GM18502 (cell line): ENCODE results near the gene ASTN1.

Experiments
- ATAC-seq: cut with Tn5 transposase; IDR thresholded peaks from one replicate; pipeline ENCODE4 v1.9.1; 2021; ENCODE audit warnings: mild to moderate bottlenecking; ENCODE audit not compliant: unreplicated experiment, poor library complexity

The ASTN1 gene

DNA sequence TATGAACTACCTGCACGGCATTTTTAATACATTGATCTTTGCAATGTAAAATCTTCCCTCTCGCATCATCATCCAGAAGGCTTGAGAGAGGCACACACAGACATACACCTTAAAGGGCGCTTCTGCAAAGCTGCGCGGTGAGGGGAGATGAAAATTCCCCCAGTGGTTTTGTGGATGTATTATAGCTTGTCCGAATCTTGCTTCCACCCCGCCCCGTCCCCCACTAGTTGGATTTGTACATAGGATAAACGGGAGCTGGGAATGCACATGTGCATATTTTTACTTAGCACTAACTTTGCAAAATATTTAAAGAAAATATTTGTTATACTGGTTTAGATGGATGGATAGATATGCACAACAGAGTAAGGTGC is 542 bp upstream of the ASTN1 start:
- ATAC-seq, result no peak

DNA sequence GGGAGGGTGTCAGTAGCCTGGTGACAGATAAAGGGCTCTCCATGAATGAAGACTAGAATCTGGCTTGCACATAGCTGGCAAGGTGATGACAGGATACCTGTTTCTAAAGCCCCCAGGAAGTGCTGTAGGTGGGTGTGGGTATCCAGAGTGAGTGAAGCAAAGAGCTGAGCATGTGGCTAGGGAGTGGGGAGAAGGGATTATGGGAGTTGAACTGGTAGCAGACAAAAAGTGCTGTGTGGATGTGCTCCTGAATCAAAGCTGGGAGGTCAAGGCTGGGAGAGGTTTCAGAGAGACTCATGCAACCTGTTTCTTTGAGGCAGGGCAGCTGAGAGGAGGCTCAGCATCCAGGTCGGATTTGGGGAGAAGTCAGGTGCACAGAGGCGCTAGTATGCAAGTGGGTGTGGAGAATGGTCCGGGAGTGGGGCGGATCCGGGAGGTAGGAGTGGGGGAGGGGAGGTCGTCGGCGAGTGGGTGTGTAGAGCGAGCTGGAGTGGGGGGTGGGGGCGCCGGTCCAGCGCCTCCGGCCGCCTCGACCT is 600 bp downstream of the ASTN1 start:
- no peak for ATAC-seq

- ATAC-seq, result no peak
These were observed 2.3 kb downstream of the ASTN1 start for GRCh38 chr1:177162243-177162642.

- ATAC-seq, result no peak
These were observed 18.0 kb downstream of the ASTN1 start for GRCh38 chr1:177146499-177146898.

- no peak for ATAC-seq
These were observed 19.1 kb downstream of the ASTN1 start for GRCh38 chr1:177145106-177146070.

GRCh38 chr1:177142791-177143271 is 21.7 kb downstream of the ASTN1 start:
- no peak for ATAC-seq

DNA sequence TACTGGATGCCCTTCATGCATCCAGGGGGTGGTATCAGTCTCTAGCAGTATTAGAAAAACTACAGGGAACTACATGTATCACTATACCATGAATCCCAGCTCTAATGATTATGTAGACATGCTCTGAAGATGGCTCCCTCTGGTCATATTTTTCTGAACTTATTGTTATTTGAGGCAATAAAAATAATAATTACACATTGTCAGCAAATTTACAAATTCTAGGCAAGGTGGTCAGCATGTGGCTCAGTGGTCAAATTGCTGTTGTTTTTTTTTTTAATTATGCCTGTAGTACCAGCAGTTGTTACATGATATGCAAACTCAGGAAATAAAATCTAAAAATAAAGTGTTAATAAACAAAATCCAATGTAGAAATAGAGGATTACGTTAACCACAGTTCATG is 22.5 kb downstream of the ASTN1 start:
- ATAC-seq, result no peak

DNA sequence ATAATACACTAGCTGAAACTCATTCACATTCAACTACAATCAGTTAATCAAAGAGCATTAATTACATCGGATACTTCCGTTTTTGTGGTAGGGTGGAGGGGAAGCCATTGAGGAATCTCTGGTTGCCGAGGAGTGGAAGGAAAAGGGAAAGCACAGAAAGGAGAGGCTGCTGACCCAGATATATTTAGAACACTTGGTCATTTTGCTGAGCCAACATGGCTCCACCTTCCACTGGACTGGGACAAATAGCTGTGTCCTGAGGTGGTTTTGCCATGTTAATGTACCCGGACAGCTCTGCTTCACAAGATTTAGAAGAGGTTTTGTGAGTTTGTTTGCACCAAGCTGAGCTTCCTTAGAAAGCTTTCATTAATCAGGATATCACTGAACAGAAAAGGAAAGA is 26.2 kb downstream of the ASTN1 start:
- ATAC-seq, result no peak

GRCh38 chr1:177137814-177138213 is 26.7 kb downstream of the ASTN1 start:
- no peak for ATAC-seq

- ATAC-seq, result no peak
These were observed 29.3 kb downstream of the ASTN1 start for GRCh38 chr1:177135250-177135649.

DNA sequence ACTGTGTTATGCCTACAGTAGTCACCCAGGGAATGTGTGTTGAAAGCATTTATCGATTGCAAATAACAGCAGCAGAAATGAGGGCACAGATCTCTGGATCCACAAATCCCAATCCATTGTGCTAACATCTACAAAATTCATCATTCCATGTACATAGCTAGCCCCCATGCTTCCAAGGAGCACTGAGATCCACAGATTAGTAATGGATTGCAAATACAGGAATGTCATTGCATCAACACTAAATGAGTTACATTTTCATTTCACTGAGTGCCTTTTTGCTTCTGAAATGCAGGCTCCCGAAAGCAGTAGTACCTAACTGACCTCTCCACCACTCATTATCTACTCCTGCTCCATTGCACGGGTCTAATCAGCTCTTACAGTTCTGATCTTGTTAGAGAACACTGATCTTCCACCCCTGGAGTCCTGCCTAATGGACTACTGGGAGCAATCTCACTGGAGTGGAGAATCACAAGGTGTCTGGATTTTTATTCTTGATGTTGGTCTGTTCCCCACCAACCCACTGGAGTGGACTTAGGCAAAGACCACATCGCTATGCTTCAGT is 30.5 kb downstream of the ASTN1 start:
- ATAC-seq, result no peak

GRCh38 chr1:177132141-177132540 is 32.4 kb downstream of the ASTN1 start:
- ATAC-seq, result no peak

DNA sequence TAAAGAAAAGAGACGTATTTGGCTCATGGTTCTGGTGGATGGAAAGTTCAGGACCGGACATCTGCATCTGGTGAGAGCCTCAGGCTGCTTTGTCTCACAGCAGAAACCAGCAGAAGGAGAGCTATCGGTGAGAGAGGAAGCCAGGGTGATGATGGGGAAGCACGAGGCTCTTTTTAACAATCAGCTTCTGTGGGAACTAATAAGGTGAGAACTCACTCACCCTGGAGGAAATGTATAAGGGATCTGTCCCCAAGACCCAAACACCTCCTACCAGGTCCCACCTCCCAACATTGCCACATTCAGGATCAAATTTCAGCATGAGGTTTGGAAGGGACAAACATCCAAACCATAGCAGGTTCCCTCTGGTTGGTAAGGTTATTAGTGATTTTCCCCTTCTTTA is 32.8 kb downstream of the ASTN1 start:
- no peak for ATAC-seq

DNA sequence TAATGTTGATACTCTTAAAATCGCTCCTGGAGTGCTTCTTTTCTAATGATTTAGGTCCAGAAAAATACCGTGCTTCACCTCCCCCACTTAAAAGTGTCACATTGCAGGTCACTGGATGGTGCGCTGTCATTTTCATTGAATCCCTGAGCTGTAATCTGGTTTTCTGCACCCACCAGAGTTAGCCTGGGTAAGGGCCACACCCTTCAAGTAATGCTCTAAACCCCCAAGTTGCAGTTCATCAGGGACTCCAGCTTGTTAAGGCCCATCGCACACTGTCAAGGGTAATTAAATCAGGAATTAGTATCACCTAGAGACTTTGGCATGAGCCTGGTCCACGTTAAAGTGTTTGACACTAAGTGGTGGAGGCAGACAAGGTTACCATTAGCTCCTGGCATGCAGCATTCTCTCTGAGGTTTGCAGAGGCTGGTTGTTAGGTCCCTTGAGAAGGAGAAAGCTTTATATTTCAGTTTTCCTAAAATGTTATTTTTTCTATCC is 34.0 kb downstream of the ASTN1 start:
- no peak for ATAC-seq

DNA sequence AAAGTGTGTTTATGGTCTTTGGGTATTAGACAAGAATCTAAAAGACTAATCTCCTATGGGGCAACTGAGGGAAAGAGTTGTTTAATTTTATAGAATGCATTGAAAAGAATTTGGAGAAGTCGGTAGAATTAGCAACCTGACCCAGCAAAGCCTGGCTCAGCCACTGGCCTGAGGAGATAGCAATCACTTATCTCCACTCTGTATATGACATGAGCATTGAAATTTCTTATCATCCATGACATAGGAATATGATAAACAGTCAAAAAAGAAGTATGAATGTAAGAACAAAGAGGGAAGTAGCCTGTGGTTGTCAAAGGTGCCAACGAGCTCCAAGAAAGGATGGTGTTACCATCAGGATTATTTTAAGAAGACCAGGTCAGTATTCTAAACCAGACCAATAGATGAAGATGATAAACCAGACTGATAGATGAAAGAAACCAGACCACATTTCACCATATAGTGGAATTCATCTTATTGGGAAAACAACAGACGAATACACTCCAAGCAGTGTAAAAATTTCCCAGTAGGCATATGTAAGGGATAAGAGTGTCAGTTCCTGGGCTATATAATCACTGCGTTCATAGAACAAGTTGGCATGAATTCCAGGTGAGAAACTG is 35.7 kb downstream of the ASTN1 start:
- ATAC-seq, result no peak

DNA sequence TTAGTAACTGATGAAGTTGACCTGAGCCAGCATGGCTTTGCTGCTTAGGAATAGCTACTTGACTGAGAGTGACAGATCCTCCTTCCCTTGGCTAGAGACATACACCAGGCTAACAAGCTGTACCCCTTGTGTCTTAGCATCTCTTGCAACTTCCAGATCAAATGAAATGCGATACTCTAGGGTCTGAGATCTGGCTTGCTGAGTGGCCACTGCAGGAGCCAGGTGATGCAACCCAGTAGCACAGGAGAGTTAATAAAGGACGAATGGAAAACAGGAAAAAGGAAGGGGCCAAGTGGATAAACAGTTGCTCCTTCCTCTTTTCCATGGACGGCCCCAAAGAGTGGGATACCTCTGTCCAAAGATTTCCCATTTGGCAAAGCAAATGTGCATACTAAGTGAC is 38.2 kb downstream of the ASTN1 start:
- ATAC-seq, result no peak

DNA sequence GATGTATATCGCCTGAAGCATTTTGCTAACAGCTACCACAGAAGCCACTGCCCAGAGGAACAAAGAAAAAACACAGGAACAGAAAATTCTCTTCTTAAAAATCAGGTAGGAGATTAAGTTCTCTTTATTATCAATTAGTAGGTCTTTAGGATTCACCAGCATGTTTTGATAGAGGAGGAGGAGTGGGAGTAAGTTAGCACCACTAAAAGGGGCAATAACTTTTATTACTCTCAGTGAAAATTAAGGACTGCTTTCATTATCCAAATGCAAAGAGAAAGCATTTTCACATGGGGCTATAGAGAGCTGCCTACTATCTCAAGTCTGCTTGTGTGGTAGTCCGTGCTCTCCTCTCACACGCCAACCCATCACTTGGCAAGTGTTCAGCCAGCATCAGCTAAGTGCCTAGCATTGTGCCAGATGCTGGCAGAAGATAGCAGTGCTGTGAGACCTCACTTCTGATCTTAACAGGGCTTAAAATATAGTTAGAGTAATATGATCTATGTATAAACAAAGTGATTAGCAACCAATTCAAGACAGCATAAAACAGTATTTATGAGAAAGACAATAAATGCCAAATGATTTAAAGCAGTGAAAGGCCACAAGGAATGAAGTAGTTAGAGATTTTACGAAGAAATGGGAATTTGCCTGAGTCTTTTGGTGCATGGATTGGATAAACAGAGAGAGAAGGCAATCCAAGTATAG is 39.8 kb downstream of the ASTN1 start:
- no peak for ATAC-seq

DNA sequence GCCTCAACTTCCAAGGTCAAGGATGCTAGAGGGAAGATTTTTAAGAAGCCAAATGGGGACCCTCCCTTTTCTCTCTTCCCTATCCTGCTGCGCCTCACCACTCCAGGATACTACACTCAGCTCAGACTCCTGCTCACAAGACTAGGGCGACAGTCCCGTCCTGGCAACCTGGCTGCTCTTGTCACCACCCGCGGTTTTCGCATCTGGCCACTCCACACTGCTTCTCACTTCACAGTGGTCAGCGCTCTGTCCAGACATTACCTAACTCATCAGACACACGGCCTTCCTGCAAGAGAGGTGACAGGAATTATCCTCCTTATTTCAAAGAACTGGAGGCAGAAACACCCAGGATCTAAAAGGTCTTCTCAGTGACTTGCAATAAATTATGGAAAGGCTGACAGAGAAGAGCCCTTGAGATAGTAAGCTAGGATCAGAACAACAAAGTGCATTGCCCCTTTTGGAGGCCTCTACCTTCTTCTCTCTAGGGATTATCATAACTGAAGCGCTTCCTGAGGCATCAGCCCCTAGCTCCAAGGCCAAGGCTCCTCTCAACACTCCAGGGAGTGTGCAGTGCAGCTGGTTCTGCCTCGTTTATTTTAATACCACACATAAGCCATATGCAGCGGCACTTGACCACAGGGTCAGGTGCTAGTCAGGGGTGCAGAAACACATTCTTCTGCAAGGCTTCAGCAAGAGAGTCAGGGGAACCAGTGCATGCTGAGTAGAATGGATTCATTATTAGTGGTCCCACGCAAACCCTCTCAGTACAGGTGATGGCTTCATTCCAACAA is 41.9 kb downstream of the ASTN1 start:
- no peak for ATAC-seq

DNA sequence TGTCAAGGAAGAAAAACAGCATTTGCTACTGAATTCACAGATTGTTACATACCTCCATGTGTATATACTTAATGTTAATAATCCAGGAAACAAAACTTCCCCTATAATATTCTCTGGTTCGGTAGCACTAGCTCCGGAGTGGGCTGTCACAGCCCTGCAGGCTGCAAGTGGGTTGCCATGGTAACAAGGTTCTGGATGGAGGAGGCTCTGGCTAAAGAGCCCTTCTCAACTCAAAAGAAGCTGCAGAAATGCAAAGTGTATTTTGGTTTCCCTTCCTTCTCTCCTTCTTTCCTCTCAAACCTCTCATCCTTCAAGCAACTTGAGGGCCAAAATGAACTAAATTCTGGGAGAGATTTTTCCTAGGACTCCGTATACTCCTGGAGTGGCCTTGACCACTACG is 45.2 kb downstream of the ASTN1 start:
- no peak for ATAC-seq

GRCh38 chr1:177118901-177119300 is 45.6 kb downstream of the ASTN1 start:
- no peak for ATAC-seq
